LNCaP clone FGC (cell line): ENCODE results near the gene NRDE2.

Experiments
- DNase-seq: peaks from one replicate; pipeline ENCODE4 v3.0.0-alpha.2; 2011; ENCODE audit warnings: low read depth
- H3K4me3 ChIP-seq: 2 replicates; pipeline ENCODE4 v1.5.1; 2011; ENCODE audit warnings: mild to moderate bottlenecking, low read depth, low read length, control low read depth
- CTCF ChIP-seq: IDR thresholded peaks from 2 replicates; pipeline ENCODE4 v1.5.1; 2012; ENCODE audit warnings: mild to moderate bottlenecking; ENCODE audit not compliant: control insufficient read depth, insufficient read depth; ENCODE audit errors: extremely low read depth

NRDE2 gene

DNA sequence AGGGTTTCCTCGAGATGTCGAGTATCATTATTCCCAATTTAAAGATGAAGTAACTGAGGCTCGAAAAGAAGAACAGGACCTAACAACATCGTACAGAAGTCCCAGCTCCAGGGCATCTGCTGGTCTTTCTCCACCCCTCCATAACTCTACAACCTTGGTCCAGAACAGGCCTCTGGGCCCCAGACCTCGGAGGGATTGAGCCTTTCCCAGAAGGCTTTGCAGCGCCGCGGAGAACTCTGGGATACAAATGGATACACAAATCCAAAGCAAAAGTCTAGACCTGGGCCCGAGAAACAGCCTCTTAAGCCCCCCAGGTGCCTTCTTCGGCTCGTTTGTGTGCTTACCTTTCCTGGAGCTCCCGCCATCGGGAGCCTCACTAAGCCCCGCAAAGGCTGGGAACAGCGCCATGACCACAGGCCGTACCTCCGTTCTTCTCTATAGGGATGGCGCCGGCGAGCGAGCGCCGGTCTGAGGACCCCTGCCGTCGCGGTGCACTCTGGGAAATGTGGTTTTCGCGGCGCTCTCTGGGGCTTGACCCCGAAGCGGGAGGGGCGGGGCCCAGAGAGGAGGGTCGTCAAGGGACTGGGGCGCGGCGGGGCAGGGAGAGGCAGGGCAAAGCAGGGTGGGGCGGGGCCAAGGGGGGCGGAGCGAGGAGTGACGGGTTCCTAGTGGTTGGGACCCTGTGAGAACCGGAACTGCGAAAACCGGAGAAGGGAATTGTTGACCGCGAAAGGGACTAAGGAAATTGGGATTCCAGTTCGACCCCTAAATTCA is at the start of gene NRDE2:
Gene NRDE2, minus strand, starts transcription at position 445 of the 774 bp plus-strand sequence. Its CDS starts 37 bp downstream, at position 408.
- TF ChIP-seq CTCF = no peak
- peak within 1 kb of the TSS; percentile 64 for H3K4me3 ChIP-seq
- peak; percentile 87 for DNase-seq

- TF ChIP-seq CTCF = no peak
- no peak for DNase-seq
- H3K4me3 ChIP-seq = peak overlapping the region; percentile 68
Measured at GRCh38 chr14:90381011-90381786, 49.5 kb upstream of the NRDE2 start.

- no peak for TF ChIP-seq CTCF
- no peak for DNase-seq
- no peak overlapping the region for H3K4me3 ChIP-seq
Measured at GRCh38 chr14:90379106-90379505, 47.4 kb upstream of the NRDE2 start.

GRCh38 chr14:90378249-90378648 is 46.5 kb upstream of the NRDE2 start:
- H3K4me3 ChIP-seq = no peak overlapping the region
- TF ChIP-seq CTCF = no peak
- no peak for DNase-seq

DNA sequence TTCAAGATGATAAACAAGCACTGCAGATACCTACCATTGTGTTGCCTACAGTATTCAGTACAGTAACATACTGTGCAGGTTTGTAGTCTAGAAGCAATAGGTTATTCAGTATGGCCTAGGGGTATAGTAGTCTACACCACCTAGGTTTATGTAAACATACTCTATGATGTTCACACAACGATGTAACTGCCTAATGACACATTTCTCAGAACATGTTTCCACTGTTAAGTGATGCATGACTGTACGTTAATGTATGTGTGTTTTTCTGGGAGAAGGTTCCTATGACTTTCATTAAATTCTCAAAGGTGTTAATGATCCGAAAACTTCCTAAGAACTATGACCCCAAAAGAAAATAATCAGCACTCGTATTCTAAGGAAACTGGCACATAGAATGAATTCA is 44.2 kb upstream of the NRDE2 start:
- no peak for TF ChIP-seq CTCF
- no peak for DNase-seq
- H3K4me3 ChIP-seq = no peak overlapping the region

- TF ChIP-seq CTCF = no peak
- no peak overlapping the region for H3K4me3 ChIP-seq
- DNase-seq = no peak
Measured at GRCh38 chr14:90374813-90375212, 43.1 kb upstream of the NRDE2 start.

GRCh38 chr14:90373887-90374286 is 42.1 kb upstream of the NRDE2 start:
- TF ChIP-seq CTCF = no peak

More at GRCh38 chr14:90373887-90374286, 42.1 kb upstream of the NRDE2 start:
- H3K4me3 ChIP-seq = no peak overlapping the region
- DNase-seq = no peak
